ENCODE data around the gene SSNA1. TPM values are rescaled to one million over a fixed set of nuclear protein-coding genes. Genes with fewer than 3 reads are reported as not detected.
A peak's percentile ranks its signal among the peaks of the same experiment; 100 is the strongest.

The SSNA1 gene
- total RNA-seq, 2 donors from 2014 or later: 37.1 to 64.0 TPM

DNA sequence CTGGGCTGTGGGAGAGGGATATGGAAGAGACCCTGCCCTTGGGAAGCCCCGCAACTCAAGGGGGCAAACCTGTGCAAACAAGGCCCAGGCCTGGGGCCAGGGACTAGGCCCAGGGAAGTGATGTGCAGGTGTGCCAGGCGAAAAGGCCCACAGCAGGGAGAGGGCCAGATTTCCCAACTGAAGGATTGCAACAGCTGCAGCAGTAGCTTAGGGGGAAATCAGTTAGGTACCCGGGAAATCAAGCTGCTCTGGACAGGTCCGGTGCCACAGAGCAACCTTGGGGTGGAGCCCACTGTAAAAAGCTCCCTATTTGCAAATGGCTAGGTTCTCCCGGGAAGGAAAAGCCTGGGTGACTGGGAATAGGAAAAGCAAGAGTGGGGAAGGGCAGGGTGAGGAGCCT is 39.1 kb upstream of the SSNA1 start:
- H3K9me3 Mint-ChIP-seq: no peaks in the 10 kb centered on the region
- H3K27ac Mint-ChIP-seq: no peak overlapping the region
- ATAC-seq (no peak), DNase-seq (ENCODE audit: low spot score in 2 of 2) (no peak)
- no peaks in the 10 kb centered on the region for H3K36me3 Mint-ChIP-seq

DNA sequence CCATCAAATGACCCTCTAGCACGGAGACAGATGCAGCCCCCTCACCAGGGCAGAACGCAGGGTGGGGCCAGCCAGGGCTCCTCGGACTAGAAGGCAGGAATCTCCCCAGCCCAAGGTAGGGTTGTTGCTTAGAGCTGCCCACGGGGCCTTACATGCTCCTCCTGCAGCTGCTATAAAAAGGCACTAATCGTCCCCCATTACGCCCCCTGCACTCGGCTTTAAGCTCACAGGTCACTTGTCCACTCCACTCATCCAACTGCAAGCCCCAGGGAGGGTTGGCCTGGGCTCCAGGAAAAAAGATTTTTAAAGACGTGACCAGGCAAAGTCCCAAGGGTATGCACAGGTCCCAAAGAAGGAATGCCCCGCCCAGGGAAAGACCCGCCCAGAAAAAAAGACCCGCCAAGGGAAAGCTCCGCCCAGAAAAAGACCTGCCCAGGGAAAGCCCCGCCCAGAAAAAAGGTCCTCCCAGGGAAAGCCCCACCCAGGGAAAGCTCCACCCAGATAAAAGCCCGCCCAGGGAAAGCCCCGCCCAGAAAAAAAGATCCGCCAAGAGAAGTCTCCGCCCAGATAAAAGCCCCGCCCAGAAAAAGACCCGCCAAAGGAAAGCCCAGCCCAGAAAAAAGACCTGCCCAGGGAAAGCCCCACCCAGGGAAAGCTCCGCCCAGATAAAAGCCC is 38.4 kb upstream of the SSNA1 start:
- no peak overlapping the region for H3K27ac Mint-ChIP-seq
- no peaks in the 10 kb centered on the region for H3K36me3 Mint-ChIP-seq
- no peaks in the 10 kb centered on the region for H3K9me3 Mint-ChIP-seq
- DNase-seq (ENCODE audit: low spot score in 2 of 2) (no peak), ATAC-seq (peak in 1 of 2 donors; percentile 18)

DNA sequence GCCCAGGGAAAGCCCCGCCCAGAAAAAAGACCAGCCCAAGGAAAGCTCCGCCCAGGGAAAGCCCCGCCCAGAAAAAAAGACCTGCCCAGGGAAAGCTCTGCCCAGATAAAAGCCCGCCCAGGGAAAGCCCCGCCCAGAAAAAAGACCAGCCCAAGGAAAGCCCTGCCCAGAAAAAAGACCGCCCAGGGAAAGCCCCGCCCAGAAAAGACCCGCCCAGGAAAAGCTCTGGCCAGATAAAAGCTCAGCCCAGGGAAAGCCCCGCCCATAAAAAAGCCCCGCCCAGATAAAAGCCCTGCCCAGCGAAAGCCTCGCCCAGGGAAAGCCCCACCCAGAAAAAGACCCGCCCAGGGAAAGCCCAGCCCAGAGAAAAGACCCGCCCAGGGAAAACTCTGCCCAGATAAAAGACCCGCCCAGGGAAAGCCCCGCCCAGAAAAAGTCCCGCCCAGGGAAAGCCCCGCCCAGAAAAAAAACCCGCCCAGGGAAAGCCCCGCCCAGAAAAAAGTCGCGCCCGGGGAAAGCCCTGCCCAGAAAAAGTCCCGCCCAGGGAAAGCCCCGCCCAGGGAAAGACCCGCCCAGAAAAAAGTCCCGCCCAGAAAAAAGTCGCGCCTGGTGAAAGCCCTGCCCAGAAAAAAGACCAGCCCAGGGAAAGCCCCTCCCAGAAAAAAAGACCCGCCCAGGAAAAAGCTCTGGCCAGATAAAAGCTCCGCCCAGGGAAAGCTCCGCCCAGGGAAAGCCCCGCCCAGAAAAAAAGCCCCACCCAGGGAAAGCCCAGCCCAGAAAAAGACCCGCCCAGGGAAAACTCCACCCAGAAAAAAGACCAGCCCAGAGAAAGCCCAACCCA is 37.6 kb upstream of the SSNA1 start:
- H3K9me3 Mint-ChIP-seq: no peaks in the 10 kb centered on the region
- no peaks in the 10 kb centered on the region for H3K36me3 Mint-ChIP-seq
- ATAC-seq: peak; percentile 71 to 72
- H3K27ac Mint-ChIP-seq: no peak overlapping the region
- DNase-seq (ENCODE audit: low spot score in 2 of 2): peak; percentile 65 to 89

DNA sequence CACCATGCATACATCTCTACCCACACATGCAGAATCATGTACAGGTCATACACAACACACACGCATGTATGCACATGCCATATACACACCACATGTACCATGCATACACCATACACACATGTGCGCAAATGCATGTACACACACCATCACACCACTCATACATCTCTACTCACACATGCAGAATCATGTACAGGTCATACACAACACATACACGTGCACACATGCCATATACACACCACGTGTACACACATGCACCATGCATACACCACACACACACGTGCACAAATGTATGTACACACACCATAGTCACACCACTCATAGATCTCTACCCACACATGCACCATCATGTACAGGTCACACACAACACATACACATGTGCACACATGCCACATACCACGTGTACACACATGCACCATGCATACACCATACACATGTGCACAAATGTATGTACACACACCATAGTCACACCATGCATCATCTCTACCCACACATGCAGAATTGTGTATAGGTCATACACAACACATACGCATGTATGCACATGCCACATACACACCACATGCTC is 35.6 kb upstream of the SSNA1 start:
- no peak overlapping the region for H3K27ac Mint-ChIP-seq
- ATAC-seq: no peak
- DNase-seq (ENCODE audit: low spot score in 2 of 2): no peak
- H3K9me3 Mint-ChIP-seq: no peaks in the 10 kb centered on the region
- H3K36me3 Mint-ChIP-seq: no peaks in the 10 kb centered on the region

DNA sequence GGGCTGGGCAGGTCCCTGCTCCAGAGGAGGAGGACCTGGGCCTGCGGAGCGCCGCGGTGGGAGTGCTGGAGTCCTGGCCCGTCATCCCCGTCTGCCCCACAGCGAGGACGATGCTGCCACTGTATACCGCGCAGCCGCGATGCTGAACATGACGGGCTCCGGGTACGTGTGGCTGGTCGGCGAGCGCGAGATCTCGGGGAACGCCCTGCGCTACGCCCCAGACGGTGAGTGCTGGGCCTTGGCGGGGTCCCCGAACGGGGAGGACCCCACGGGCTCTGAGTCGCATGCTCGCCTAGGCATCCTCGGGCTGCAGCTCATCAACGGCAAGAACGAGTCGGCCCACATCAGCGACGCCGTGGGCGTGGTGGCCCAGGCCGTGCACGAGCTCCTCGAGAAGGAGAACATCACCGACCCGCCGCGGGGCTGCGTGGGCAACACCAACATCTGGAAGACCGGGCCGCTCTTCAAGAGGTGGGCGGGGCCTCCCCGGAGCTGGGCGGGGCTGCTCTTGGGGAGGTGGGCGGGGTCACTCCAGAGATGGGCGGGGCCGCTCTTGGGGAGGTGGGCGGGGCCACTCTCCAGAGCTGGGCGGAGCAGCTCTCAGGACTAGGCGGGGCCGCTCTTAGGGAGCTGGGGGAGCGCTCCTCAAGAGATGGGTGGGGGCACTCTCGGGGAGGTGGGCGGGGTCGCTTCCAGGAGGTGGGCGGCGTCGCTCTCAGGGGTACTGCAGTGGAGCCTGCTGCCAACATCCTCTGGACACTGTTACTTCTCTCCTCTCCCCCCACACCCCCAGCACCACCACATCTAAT is 31.7 kb upstream of the SSNA1 start:
- Mint-ChIP-seq H3K27ac (no peak overlapping the region), H3K36me3 (no peaks in the 10 kb centered on the region), H3K9me3 (no peaks in the 10 kb centered on the region)
- ATAC-seq (peak; percentile 56 to 75), DNase-seq (ENCODE audit: low spot score in 2 of 2) (peak in 1 of 2 donors; percentile 68)

- no peak for DNase-seq (ENCODE audit: low spot score in 2 of 2)
- no peaks in the 10 kb centered on the region for H3K36me3 Mint-ChIP-seq
- no peak overlapping the region for H3K27ac Mint-ChIP-seq
- H3K9me3 Mint-ChIP-seq: no peaks in the 10 kb centered on the region
- no peak for ATAC-seq
Observed at GRCh38 chr9:137157618-137158415, 30.7 kb upstream of the SSNA1 start.

GRCh38 chr9:137158625-137159024 is 29.9 kb upstream of the SSNA1 start:
- Mint-ChIP-seq H3K27ac (no peak overlapping the region), H3K36me3 (no peaks in the 10 kb centered on the region), H3K9me3 (no peaks in the 10 kb centered on the region)
- ATAC-seq (no peak), DNase-seq (ENCODE audit: low spot score in 2 of 2) (no peak)

DNA sequence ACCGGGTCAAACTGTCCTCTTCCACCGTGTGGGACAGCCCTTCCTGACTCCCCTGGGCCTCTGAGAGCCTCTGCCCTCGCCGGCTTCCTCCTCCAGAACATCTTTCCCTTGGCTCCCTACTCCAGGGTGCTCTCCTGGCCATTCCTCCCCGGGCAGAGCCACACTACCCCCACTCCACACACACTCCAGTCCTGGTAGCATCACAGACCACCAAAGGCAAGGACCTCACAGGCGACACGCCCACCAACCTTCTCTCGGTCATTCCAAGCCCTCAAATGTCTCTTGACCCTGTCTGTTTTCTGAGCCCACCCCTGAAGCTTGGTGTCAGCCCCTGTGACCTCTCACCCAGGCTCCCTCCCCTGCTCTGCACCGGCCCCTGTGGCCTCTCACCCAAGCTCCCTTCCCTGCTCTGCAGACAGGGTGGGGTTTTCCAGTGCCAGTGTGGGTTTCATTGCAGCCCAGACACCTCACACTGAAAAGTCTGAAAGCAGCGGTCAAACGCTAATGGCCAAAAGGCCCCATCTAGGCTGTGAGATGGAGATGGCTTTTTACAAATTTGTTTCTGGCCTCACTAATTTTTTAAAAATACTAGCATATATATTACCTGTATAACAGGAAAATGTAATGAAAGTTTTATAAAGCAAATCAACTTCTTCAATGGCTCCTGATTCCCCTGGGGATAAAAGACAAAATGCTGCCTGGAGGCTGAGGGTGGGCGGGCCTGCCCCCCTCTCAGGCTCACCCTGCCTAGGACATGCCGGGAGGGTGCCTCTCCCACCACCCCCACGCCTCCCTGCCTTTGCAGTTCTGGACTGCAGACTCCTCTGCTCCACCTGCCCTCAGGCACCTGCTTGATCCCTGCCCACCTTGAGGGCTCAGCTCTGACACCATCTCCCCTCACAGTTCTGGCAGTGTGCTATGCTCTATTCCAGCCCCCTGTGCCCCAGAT is 29.1 kb upstream of the SSNA1 start:
- H3K36me3 Mint-ChIP-seq: no peaks in the 10 kb centered on the region
- H3K27ac Mint-ChIP-seq: no peak overlapping the region
- ATAC-seq (no peak), DNase-seq (ENCODE audit: low spot score in 2 of 2) (no peak)
- no peaks in the 10 kb centered on the region for H3K9me3 Mint-ChIP-seq

DNA sequence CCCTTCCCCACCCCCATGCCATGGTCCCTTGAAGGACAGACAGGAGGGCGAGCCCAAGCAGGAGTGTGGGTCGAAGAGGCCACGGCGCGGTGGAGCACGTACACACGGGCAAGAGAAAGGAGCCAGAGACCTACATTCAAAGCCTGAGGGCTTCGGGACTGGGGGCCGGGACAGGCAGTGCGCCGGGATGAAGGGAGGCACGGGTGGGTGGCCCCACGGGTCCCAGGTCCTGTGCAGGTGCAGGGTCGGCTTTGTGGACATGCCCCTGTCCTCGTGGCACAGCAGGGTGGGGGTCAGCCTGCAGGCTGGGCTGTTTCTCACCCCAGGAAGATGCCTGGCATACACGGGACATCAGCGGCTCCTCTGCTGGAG is 28.4 kb upstream of the SSNA1 start:
- ATAC-seq (no peak), DNase-seq (ENCODE audit: low spot score in 2 of 2) (no peak)
- H3K36me3 Mint-ChIP-seq: no peaks in the 10 kb centered on the region
- no peaks in the 10 kb centered on the region for H3K9me3 Mint-ChIP-seq
- no peak overlapping the region for H3K27ac Mint-ChIP-seq

DNA sequence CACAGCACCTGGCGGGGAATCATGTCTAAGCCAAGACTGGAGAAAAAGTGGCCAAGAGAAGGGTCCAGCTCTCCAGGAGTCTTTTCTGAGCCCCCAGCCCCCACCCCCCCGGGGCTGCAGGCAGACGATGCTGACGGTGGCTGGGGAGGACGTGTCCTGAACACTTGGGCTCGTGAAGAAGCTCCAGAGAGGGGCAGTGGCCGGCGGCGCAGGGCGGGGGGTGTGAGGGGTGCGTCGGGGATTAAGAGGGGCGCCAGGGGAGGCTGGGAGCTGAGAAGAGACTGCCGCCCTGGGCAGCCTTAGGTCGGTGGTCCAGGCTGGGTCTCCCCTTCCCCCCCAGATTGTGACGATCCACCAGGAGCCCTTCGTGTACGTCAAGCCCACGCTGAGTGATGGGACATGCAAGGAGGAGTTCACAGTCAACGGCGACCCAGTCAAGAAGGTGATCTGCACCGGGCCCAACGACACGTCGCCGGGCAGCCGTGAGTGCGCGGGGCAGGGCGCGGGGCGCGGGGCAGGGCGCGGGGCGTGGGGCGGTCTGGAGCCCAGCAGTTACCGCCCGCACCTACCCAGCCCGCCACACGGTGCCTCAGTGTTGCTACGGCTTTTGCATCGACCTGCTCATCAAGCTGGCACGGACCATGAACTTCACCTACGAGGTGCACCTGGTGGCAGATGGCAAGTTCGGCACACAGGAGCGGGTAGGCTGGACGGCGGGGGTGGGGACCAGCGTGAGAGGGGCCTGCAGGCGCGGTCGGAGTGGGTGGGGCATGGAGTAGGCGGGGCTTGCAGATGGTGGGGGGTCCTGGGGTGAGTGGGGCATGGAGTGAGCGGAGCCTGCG is 27.5 kb upstream of the SSNA1 start:
- ATAC-seq (no peak), DNase-seq (ENCODE audit: low spot score in 2 of 2) (peak in 1 of 2 donors; percentile 53)
- no peaks in the 10 kb centered on the region for H3K36me3 Mint-ChIP-seq
- H3K9me3 Mint-ChIP-seq: no peaks in the 10 kb centered on the region
- no peak overlapping the region for H3K27ac Mint-ChIP-seq

GRCh38 chr9:137161558-137162486 is 26.7 kb upstream of the SSNA1 start:
- Mint-ChIP-seq H3K27ac (no peak overlapping the region), H3K36me3 (no peaks in the 10 kb centered on the region), H3K9me3 (no peaks in the 10 kb centered on the region)
- ATAC-seq (no peak), DNase-seq (ENCODE audit: low spot score in 2 of 2) (no peak)

GRCh38 chr9:137162505-137163364 is 25.7 kb upstream of the SSNA1 start:
- H3K9me3 Mint-ChIP-seq: no peaks in the 10 kb centered on the region
- no peaks in the 10 kb centered on the region for H3K36me3 Mint-ChIP-seq
- peak; percentile 36 to 40 for ATAC-seq
- no peak overlapping the region for H3K27ac Mint-ChIP-seq
- DNase-seq (ENCODE audit: low spot score in 2 of 2): no peak

- DNase-seq (ENCODE audit: low spot score in 2 of 2): no peak
- ATAC-seq: no peak
- H3K9me3 Mint-ChIP-seq: no peaks in the 10 kb centered on the region
- no peaks in the 10 kb centered on the region for H3K36me3 Mint-ChIP-seq
- H3K27ac Mint-ChIP-seq: no peak overlapping the region
Observed at GRCh38 chr9:137163365-137163715, 25.1 kb upstream of the SSNA1 start.
